ENCODE results near the gene MED27.

Gene MED27

DNA sequence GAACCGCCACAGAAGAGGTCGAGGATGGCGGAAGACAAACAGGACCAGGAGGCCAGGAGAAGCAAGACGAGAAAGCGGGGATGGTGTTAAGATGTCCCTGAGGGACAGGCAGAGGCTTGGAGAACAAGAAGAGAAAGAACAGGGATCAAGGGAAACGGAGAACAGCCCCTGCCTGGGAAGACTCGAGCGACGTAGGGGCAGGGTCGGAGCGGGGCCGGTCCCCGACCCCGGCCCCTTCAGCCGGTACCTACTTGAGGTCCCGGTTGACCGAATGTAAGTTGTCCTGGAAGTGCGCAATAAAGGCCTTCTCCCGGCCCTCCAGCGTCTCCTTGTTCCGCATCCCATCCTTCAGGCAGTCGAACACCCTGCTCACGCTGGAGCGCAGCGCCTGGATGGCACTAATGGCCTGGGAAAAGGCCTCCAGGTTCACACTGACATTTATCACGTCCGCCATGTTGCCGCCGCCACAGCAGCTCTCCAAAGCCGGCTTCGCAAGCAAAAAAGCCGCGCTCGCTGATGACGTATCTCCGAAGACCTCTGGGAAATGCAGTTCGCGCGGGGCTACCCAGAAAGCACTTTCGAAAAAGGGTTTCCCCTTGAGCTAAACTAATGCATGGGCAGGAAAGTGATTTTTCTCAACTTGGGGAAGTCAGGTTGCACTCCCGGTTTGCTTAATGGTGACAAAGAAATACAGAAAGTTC, at the start of gene MED27:
TSS of gene MED27 (minus strand) at position 477 of the 701 bp plus-strand sequence. CDS start at position 454, 23 bp downstream.
- peak; percentile 91 for DNase-seq (ENCODE audit: low spot score)

- no peak for DNase-seq (ENCODE audit: low spot score)
Observed at GRCh38 chr9:132127888-132128534, 48.3 kb upstream of the MED27 start.

DNA sequence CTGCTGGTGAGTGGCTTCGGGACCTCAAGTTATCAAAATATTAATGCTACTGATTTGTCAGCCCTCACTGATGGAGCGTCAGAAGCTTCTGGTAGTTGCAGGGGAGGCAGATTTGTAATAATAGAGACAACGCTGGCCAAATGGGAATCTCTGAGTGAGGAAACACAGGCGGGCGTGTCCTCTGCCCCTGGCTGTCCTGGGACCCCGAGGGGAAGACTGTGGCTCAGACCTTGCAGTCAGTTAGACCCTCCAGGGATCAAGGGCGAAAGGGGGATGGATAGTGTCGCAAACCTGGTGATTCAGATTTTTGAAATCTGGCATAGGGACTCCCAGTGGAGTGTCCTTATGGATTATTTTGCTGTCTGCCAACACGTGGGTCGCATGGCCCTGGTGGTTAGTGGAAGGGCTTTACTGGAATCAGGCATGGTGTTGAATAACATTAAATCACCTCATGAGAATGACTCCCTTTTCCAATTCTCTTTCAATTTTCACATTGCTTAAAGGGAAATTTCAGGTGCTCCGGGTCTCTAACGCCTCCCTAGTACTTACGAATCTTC, 47.1 kb upstream of the MED27 start:
- no peak for DNase-seq (ENCODE audit: low spot score)

DNA sequence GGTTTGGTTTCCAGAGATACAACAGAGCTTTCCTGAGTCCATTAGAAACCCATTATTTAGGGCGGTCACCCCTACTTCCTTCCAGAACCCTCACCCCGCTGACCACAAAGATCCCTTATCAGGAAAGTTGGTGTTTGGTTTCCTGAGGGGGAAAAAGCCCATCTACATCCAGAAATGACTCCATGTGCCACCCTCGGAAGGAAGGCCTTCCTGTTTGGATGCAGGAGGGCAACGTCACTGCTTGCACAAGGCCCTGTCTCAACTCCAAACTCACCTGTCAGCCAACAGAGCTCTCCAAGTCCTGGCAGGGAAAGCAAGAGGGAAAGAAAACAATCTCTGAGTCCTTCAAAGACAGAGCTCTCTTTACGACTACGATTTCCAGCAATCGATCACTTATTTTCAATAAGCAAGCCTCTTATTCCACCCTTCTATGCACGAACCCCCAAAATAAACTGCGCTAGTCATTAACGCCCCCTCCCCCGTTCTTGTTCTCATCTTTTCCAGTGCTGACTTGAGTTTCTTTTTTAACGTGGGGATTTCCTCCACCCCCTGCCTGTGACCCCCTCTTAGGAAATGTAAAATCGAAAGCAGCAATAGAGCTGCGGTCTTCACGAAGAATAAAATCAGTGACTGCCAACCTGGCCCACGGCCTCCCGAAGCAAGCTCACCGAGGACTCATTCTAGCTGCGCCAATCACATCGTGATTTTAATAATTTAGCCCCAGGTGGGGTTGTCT, 46.4 kb upstream of the MED27 start:
- no peak for DNase-seq (ENCODE audit: low spot score)

- DNase-seq (ENCODE audit: low spot score), result no peak
Observed at GRCh38 chr9:132125361-132125760, 45.7 kb upstream of the MED27 start.

DNA sequence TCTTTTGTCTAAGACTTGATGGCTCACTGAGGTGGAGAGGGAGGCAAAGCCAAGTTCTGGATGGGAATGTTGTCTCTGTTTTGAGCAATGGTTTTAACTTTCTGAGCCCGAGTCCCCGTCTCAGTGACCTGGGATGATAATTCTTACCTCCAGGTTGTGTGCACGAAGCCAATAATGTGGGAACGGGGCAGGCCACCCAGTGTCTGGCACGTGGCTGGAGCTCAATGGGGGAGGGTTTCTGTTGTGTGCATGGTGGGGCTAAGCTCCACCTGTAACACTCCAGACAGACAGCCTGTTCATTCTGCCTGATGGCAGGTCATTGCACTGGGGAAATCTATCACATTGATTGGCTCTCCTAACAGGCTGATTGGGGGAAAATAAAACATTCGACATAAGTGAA, 45.1 kb upstream of the MED27 start:
- no peak for DNase-seq (ENCODE audit: low spot score)

DNA sequence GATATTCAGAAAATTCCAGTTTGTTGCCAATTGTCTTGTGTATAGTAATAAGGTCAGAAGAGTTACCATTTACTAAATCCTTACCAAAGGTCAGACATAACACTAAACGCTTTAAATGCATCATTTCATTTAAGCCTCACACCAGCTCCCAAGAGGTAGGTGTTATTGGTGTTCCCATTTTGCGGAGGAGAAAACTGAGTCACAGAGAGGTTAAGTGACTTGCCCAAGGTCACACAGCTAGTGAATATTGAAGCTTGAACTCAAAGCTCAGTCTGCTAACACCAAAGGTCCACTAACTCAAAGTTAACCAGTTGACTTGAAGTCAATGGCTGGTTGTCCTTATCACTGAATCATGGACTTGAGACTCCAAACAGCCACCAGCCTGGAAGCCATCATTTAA, 41.4 kb upstream of the MED27 start:
- DNase-seq (ENCODE audit: low spot score), result no peak

- no peak for DNase-seq (ENCODE audit: low spot score)
Observed at GRCh38 chr9:132117694-132118093, 38.0 kb upstream of the MED27 start.

- no peak for DNase-seq (ENCODE audit: low spot score)
Observed at GRCh38 chr9:132116583-132116982, 36.9 kb upstream of the MED27 start.

DNA sequence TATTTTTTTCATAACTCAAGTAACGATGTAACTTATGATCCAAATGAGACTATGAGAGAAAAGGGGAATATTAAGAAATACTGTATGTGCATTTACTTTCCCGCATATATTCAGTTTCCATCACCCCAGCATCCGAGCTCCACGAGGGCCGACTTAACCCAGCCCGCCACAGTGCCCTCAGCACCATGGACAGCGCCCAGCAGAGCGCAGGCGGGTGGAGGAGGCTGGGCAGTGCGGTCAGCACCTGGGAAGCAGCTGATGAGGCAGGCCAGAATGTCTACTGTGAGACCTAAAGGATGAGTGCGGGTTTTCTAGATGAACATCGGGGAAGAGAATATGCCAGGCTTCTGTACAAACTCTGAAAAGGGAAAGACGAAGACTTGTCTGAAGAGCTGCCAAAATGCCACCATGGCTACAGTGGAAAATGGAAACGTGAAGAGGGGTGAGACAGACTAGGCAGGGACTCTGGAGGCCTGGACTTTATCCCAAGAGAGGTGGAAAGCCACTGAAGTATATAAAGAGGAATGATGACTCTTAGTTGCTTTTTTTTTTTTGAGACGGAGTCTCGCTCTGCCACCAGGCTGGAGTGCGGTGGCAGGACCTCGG, 34.5 kb upstream of the MED27 start:
- DNase-seq (ENCODE audit: low spot score), result peak; percentile 60

DNA sequence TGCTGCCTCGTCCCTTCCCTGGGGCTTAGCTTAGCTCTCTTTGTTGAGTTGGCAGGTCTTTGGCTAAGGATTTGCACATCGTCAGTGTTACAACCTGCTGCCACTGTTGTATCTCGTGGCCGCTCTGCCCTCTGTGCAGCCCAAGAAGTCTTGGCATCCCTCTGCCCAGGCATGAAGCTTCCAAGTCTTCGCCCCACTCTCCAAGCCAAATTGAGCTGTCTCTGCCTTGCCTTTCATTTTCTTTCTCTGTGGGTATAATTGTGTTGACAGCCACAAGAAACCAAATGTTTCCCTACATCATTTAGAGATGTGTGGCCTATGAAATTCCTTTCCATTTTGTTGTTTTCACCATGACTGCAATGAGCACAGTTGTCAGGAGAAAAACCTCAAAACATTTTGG, 29.6 kb upstream of the MED27 start:
- DNase-seq (ENCODE audit: low spot score), result no peak

GRCh38 chr9:132108728-132109127, 29.1 kb upstream of the MED27 start:
- DNase-seq (ENCODE audit: low spot score), result no peak

DNA sequence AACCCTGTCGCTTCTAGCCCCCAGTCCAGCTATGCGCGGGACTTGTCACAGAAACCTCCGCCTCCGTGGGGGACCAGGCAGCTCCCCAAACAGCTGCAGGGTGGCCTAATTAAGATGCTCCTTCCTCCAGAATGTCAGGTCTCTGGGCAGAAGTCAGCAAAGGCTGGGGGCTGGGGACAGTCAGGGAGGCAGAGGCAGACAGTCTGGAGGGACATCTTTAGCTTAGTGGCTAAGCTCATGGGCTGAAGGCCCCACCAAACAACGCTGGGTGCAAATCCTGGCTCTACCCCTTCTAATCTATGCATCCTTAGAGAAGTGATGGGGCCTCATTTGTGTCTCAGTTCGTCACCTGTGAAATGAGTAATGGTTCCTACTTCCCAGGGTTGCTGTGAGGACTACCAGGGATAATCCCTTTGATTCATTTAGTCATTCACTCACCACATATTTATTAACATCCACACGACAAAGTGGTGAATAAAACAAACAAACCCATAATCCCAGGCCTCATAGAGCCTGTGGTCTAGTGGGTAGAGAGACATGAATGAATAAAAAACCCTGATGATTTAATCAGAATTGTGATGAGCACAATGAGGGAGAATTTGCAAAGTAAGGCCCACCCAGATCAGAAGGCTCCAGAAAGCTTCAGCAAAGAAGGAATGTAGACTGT, 20.2 kb upstream of the MED27 start:
- DNase-seq (ENCODE audit: low spot score), result no peak

DNA sequence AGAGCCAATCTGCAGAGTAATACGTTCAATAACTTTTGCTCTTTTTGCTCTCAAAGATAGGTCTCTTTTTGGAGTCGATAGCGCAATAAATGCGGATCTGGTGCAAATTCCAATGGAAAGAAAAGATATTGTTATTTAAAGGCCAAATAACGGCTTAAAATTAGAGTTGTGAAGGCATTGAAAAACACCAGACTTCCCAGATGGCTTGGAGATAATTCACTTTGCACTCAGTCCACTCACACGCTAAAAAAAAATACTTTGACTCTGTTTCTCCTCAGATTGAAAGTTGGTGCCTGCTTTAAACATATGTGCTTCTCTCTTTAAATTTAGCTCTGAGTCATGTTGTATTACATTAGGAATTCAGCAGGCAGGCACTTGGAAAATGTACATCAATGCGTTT, 19.5 kb upstream of the MED27 start:
- DNase-seq (ENCODE audit: low spot score), result no peak

DNA sequence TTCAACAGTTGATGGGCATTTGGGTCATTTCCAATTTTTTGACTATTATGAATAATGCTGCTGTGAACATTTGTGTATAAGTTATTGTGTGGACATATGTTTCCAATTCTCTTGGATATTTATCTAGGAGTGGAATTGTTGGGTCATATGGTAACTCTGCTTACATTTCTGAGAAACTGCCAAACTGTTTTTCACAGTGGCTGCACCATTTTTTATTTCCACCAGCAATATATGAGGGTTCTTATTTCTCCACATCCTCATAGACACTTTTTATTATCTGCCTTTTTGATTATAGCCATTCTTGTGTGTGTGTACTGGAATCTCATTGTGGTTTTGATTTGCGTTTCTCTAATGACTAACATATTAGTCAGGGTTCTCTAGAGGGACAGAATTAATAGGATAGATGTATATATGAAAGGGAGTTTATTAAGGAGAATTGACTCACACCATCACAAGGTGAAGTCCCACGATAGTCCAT, 14.7 kb upstream of the MED27 start:
- peak; percentile 40 for DNase-seq (ENCODE audit: low spot score)

DNA sequence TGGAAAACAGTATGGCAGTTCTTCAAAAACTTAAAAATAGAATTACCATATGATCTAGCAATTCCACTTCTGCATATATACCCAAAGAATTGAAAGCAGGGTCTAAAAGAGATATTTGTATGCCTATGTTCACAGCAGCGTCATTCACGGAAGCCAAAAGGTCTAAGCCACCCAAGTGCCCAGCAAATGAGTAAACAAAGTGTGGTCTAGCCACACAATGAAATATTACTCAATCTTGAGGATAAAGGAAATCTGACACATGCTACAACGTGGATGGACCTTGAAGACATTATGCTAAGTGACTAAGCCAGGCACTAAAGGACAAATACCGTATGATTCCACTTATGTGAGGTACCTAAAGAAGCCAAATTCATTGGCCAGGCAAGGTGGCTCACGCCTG, 11.1 kb upstream of the MED27 start:
- DNase-seq (ENCODE audit: low spot score), result no peak

- DNase-seq (ENCODE audit: low spot score), result peak; percentile 34
Observed at GRCh38 chr9:132087438-132088030, 7.9 kb upstream of the MED27 start.

DNA sequence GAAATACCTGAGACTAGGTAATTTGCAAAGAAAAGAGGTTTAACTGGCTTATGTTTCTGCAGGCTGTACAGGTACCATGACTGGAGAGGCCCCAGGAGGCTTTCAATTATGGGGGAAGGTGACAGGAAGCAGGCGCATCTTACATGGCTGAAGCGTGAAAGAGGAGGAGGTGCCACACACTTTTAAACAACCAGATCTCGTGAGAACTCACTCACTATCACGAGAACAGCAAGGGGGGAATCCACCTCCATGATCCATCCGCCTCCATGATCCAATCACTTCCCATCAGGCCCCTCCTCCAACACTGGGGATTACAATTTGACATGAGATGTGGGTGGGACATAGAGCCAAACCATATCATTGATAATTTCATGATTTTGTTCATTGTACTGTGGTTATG, 2.5 kb upstream of the MED27 start:
- no peak for DNase-seq (ENCODE audit: low spot score)

DNA sequence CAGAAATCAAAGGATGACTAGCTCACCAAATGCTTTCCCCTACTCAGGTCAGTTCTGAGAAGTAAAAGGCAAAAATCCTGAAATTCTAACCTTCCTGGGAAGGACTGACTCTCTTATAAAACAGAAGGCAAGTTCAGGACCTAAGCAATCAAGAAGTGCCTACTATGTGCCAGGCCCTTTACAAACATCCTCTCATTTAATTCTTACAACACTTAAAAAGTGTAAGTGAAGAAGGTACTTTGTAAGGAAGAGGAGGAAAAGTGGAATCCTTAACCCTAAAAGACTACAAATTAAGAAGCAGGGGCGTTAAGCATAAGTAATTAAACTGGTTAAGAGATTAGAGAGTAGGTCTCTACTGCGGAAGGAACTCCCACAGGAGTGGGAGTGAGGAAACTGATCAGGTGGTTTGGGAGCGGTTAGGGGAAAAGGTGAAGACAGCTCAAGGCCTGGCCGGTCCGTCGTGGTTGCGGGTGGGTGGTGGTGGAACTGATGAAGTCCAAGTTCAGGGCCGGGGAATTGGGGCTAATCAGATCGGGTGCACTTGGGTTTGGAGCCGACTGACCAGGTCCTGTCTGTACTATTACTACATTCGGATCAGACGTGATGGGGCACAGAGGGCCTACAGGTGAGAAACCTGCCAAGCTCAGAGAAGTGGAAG, 839 bp downstream of the MED27 start:
- DNase-seq (ENCODE audit: low spot score), result no peak

DNA sequence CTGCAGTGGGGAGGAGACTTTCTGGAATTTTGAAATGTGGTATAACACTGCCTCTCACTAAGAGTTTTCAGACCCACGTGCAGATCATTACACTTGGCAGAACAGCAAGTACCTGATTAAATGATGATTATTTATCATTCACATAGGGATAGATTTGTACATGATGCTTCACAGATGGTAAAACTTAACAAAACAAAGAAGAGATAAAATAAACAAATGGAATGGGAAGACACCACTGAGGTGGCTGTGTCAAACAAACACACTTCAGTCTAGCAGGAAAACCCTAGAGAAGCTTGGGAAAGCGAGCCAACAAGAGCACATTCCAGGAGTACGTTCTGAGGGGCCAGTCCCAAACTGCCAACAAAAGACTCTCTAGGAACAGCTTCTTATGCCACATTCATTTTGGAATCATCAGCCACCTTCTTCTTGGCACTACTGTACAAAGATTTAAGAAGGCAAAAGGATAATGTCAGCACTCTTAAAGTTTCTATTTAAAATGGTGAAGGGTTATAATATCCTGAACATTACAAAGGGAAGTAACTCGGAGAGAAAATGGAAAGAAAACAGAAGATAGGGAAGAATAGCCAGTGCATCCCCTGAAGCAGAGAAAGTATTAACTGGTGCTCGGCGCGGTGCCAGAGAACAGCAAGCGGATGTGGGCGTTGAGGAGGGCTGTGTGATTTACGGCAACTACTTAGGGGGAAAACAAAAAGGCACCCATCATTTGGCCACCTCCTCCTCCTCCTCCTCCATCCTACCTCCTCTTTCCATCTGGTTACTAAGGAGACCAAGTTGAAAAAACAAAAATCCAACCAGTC, 1.6 kb downstream of the MED27 start:
- peak; percentile 46 for DNase-seq (ENCODE audit: low spot score)
